DND-41 (cell line): ENCODE measurements around the gene KANSL3.

Source experiments
- EZH2 ChIP-seq: IDR thresholded peaks from 3 replicates; pipeline ENCODE4 v1.6.1; 2012; ENCODE audit warnings: borderline replicate concordance, low read depth, mild to moderate bottlenecking, moderate library complexity, low read length, inconsistent platforms; ENCODE audit not compliant: severe bottlenecking
- TF ChIP-seq, protein P1 (sequence below): IDR thresholded peaks from 2 replicates; pipeline ENCODE4 v1.5.1; 2012; ENCODE audit warnings: borderline replicate concordance, low read length, moderate library complexity, mild to moderate bottlenecking; ENCODE audit not compliant: poor library complexity, severe bottlenecking; ENCODE audit errors: extremely low read depth

DNA sequence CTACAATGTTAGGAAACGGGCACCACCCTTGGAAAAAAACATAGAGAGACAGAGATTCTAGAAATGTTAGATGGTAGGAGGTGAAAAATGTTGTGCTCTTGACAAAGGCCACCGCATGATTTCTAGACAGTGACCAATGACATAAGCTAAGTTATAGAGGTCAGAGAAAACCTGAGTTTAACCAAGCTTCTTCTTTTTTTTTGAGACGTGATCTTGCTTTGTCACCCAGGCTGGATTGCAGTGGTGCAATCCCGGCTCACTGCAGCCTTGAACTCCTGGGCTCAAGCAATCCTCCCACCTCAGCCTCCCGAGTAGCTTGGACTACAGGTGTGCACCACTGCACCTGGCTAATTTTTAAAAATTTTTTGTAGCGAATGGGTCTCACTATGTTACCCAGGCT lies 17.4 kb upstream of the KANSL3 start:
- TF ChIP-seq, protein P1, sequence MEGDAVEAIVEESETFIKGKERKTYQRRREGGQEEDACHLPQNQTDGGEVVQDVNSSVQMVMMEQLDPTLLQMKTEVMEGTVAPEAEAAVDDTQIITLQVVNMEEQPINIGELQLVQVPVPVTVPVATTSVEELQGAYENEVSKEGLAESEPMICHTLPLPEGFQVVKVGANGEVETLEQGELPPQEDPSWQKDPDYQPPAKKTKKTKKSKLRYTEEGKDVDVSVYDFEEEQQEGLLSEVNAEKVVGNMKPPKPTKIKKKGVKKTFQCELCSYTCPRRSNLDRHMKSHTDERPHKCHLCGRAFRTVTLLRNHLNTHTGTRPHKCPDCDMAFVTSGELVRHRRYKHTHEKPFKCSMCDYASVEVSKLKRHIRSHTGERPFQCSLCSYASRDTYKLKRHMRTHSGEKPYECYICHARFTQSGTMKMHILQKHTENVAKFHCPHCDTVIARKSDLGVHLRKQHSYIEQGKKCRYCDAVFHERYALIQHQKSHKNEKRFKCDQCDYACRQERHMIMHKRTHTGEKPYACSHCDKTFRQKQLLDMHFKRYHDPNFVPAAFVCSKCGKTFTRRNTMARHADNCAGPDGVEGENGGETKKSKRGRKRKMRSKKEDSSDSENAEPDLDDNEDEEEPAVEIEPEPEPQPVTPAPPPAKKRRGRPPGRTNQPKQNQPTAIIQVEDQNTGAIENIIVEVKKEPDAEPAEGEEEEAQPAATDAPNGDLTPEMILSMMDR, result no peak
- TF ChIP-seq EZH2, result no peak
